ENCODE data around the gene FIS1. TPM values are rescaled to one million over a fixed set of nuclear protein-coding genes. Genes with fewer than 3 reads are reported as not detected.

FIS1 gene
- total RNA-seq, 1 experiment from 2014 or later = 99.9 TPM

DNA sequence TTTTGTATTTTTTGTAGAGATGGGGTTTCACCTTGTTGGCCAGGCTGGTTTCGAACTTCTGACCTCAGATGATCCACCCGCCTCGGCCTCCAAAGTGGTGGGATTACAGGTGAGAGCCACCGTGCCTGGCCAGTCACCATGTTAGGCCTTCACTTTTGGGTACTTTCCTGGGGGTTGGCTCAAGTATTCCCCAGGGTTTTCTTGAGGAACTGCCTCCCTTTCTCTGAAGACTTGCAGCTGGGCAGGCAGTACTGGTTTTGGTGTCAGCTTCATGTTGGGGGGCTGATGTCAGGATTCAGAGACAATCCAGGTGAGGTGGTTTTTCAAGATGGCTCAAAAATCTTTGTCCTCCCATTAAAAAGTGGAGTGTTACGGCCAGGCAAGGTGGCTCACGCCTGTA lies 19.2 kb downstream of the FIS1 start:
- ChIA-PET CTCF (interaction anchor here (0.7 kb wide), 1 partner anchor 25 kb away, joined by 4 read pairs; no protein-coding TSS in a partner anchor), POLR2A (no interaction called here)
- no peak overlapping the region for H3K4me3 Mint-ChIP-seq (ENCODE audit: unreplicated experiment)
- H3K9me3 Mint-ChIP-seq (ENCODE audit: unreplicated experiment) = no peaks in the 10 kb centered on the region
- peaks cover 46% of the 10 kb centered on the region for H3K36me3 Mint-ChIP-seq (ENCODE audit: insufficient read depth, unreplicated experiment)
- H3K27me3 Mint-ChIP-seq (ENCODE audit: insufficient read depth, unreplicated experiment) = no peaks in the 10 kb centered on the region
- intact Hi-C loops (cut with micrococcal nuclease; ENCODE audit: unreplicated experiment) = no loop called here
- peaks cover 5% of the 10 kb centered on the region for H3K4me1 Mint-ChIP-seq (ENCODE audit: low read depth, unreplicated experiment)
- H3K4me1 ChIP-seq = peaks cover 3% of the 10 kb centered on the region
- H3K27me3 ChIP-seq (replicated peaks; ENCODE audit: control insufficient read depth, insufficient read depth, low read length) = no peaks in the 10 kb centered on the region
- no peak overlapping the region for H3K27ac Mint-ChIP-seq (ENCODE audit: unreplicated experiment)
- no peak for DNase-seq
- BruUV-seq (replicated peaks) = no TSS peak
- no peak overlapping the region for H3K4me3 ChIP-seq (ENCODE audit: low read depth, low read length)
- TF ChIP-seq, protein P1, sequence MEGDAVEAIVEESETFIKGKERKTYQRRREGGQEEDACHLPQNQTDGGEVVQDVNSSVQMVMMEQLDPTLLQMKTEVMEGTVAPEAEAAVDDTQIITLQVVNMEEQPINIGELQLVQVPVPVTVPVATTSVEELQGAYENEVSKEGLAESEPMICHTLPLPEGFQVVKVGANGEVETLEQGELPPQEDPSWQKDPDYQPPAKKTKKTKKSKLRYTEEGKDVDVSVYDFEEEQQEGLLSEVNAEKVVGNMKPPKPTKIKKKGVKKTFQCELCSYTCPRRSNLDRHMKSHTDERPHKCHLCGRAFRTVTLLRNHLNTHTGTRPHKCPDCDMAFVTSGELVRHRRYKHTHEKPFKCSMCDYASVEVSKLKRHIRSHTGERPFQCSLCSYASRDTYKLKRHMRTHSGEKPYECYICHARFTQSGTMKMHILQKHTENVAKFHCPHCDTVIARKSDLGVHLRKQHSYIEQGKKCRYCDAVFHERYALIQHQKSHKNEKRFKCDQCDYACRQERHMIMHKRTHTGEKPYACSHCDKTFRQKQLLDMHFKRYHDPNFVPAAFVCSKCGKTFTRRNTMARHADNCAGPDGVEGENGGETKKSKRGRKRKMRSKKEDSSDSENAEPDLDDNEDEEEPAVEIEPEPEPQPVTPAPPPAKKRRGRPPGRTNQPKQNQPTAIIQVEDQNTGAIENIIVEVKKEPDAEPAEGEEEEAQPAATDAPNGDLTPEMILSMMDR (IDR thresholded peaks at IDR 0.05; ENCODE audit: insufficient read depth in 1 of 2, low read depth in 1 of 2, low read length in 1 of 2, severe bottlenecking in 1 of 2, unreplicated experiment in 1 of 2) = no peak
- H3K9me3 ChIP-seq = no peaks in the 10 kb centered on the region
- H3K36me3 ChIP-seq (ENCODE audit: control insufficient read depth, insufficient read depth, low read length) = no peaks in the 10 kb centered on the region

DNA sequence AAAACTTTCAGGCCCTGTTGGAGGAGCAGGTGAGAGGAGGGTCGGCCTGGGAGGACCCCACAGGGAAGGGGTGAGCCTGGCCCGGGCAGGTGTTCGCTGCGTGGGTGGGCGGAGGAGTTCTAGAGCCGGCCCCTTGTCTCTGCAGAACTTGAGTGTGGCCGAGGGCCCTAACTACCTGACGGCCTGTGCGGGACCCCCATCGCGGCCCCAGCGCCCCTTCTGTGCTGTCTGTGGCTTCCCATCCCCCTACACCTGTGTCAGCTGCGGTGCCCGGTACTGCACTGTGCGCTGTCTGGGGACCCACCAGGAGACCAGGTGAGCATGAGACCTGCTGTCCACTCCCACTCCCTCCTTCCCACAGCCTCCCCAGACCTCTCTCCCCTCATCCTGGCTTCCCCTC lies 21.4 kb downstream of the FIS1 start:
- Mint-ChIP-seq H3K4me3 (ENCODE audit: unreplicated experiment) (no peak overlapping the region), H3K36me3 (ENCODE audit: insufficient read depth, unreplicated experiment) (peaks cover 46% of the 10 kb centered on the region), H3K27me3 (ENCODE audit: insufficient read depth, unreplicated experiment) (no peaks in the 10 kb centered on the region), H3K27ac (ENCODE audit: unreplicated experiment) (no peak overlapping the region), H3K9me3 (ENCODE audit: unreplicated experiment) (no peaks in the 10 kb centered on the region), H3K4me1 (ENCODE audit: low read depth, unreplicated experiment) (peaks cover 17% of the 10 kb centered on the region)
- Histone ChIP-seq H3K36me3 (ENCODE audit: control insufficient read depth, insufficient read depth, low read length) (no peaks in the 10 kb centered on the region), H3K9me3 (no peaks in the 10 kb centered on the region), H3K4me3 (ENCODE audit: low read depth, low read length) (no peak overlapping the region), H3K27me3 (replicated peaks; ENCODE audit: control insufficient read depth, insufficient read depth, low read length) (no peaks in the 10 kb centered on the region), H3K4me1 (peaks cover 14% of the 10 kb centered on the region)
- CTCF ChIA-PET = no interaction called here
- no TSS peak for BruUV-seq (replicated peaks)
- TF ChIP-seq, protein P1 (IDR thresholded peaks at IDR 0.05; ENCODE audit: insufficient read depth in 1 of 2, low read depth in 1 of 2, low read length in 1 of 2, severe bottlenecking in 1 of 2, unreplicated experiment in 1 of 2) = no peak
- DNase-seq = no peak
- POLR2A ChIA-PET = no interaction called here
- intact Hi-C loops (cut with micrococcal nuclease; ENCODE audit: unreplicated experiment) = no loop called here

DNA sequence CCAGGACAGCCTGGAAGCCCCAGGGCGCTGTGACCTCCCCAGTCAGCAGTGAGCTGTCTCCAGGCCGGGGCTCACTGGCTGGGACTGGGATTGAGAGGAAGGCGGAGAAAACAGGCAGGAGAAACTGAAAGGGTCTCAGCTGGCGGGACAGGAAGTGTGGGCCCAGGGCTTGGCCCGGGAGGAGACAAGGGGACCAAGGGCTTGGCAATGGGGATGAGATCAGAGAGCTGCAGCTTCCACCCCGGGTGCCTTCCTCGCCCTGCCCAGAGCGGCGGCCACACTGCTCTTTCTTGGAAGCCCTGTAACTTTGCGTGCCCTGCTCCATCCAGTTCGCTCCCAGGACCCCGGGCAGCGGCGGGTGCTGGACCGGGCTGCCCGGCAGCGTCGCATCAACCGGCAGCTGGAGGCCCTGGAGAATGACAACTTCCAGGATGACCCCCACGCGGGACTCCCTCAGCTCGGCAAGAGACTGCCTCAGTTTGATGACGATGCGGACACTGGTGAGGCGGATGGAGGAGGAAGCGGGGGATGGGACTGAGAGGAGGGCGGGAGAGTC lies 22.5 kb downstream of the FIS1 start:
- H3K27ac Mint-ChIP-seq (ENCODE audit: unreplicated experiment) = no peak overlapping the region
- no peak overlapping the region for H3K4me3 Mint-ChIP-seq (ENCODE audit: unreplicated experiment)
- no peaks in the 10 kb centered on the region for H3K27me3 Mint-ChIP-seq (ENCODE audit: insufficient read depth, unreplicated experiment)
- POLR2A ChIA-PET = no interaction called here
- H3K4me1 Mint-ChIP-seq (ENCODE audit: low read depth, unreplicated experiment) = peaks cover 18% of the 10 kb centered on the region
- no peak for DNase-seq
- no peaks in the 10 kb centered on the region for H3K36me3 ChIP-seq (ENCODE audit: control insufficient read depth, insufficient read depth, low read length)
- no peaks in the 10 kb centered on the region for H3K9me3 Mint-ChIP-seq (ENCODE audit: unreplicated experiment)
- intact Hi-C loops (cut with micrococcal nuclease; ENCODE audit: unreplicated experiment) = no loop called here
- no TSS peak for BruUV-seq (replicated peaks)
- H3K36me3 Mint-ChIP-seq (ENCODE audit: insufficient read depth, unreplicated experiment) = peaks cover 43% of the 10 kb centered on the region
- H3K27me3 ChIP-seq (replicated peaks; ENCODE audit: control insufficient read depth, insufficient read depth, low read length) = no peaks in the 10 kb centered on the region
- CTCF ChIA-PET = no interaction called here
- H3K4me1 ChIP-seq = peaks cover 14% of the 10 kb centered on the region
- TF ChIP-seq, protein P1 (IDR thresholded peaks at IDR 0.05; ENCODE audit: insufficient read depth in 1 of 2, low read depth in 1 of 2, low read length in 1 of 2, severe bottlenecking in 1 of 2, unreplicated experiment in 1 of 2) = no peak
- H3K9me3 ChIP-seq = no peaks in the 10 kb centered on the region
- H3K4me3 ChIP-seq (ENCODE audit: low read depth, low read length) = no peak overlapping the region
